ENCODE data around the gene DNAJC22.
A peak's percentile ranks its signal among the peaks of the same experiment; 100 is the strongest.

The DNAJC22 gene

DNA sequence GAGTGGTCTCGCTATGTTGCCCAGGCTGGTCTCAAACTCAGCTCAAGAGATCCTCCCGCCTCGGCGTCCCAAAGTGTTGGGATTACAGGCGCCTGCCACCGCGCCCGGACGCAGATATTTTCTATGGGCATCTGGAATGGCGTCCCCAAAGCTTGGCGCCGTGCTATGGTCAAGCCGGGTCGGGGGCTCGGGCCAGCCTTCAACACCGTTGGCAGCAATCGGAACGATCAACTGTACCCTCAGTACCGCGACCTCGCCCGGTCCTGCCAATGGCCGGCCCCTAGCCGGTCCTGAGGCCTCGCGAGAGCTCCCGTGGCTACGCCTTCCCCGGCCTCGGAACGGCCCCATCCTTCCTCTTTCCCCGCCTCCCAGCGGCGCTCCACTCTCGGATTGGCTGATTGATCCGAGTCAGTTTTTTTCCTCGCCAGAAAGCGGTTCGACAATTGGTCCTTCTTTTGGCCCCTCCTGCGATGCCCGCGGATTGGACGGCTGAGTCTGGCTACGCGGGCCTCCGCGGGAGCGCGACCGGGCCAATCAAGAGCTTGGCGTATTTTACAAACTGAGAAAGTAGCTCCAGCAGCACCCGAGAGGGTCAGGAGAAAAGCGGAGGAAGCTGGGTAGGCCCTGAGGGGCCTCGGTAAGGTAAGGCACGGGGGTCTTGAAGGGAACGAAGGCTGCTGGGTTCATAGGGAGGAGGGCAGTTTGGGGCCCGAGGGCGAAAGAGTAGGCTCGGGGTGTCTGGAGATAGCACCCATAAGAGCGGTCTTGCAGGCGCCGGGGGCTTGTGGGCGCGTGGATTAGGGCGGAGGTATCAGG is 23.8 kb upstream of the DNAJC22 start, which contains the start of gene TROAP:
TSS of gene TROAP (plus strand) at position 548 of the 816 bp plus-strand sequence. CDS start 354 bp downstream, outside the sequence.
- Histone ChIP-seq H3K36me3 (ENCODE audit: control insufficient read depth, insufficient read depth, low read length) (peaks cover 9% of the 10 kb centered on the region), H3K4me3 (replicated peaks; ENCODE audit: low read depth, low read length) (peak within 1 kb of the TSS; percentile 90), H3K27me3 (replicated peaks; ENCODE audit: control insufficient read depth, insufficient read depth, low read length) (no peaks in the 10 kb centered on the region)
- TF ChIP-seq, protein P1, sequence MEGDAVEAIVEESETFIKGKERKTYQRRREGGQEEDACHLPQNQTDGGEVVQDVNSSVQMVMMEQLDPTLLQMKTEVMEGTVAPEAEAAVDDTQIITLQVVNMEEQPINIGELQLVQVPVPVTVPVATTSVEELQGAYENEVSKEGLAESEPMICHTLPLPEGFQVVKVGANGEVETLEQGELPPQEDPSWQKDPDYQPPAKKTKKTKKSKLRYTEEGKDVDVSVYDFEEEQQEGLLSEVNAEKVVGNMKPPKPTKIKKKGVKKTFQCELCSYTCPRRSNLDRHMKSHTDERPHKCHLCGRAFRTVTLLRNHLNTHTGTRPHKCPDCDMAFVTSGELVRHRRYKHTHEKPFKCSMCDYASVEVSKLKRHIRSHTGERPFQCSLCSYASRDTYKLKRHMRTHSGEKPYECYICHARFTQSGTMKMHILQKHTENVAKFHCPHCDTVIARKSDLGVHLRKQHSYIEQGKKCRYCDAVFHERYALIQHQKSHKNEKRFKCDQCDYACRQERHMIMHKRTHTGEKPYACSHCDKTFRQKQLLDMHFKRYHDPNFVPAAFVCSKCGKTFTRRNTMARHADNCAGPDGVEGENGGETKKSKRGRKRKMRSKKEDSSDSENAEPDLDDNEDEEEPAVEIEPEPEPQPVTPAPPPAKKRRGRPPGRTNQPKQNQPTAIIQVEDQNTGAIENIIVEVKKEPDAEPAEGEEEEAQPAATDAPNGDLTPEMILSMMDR (IDR thresholded peaks at IDR 0.05; ENCODE audit: insufficient read depth, low read length, poor library complexity, severe bottlenecking), result no peak
- DNase-seq (ENCODE audit: extremely low read depth, insufficient read length), result peak; percentile 97

DNA sequence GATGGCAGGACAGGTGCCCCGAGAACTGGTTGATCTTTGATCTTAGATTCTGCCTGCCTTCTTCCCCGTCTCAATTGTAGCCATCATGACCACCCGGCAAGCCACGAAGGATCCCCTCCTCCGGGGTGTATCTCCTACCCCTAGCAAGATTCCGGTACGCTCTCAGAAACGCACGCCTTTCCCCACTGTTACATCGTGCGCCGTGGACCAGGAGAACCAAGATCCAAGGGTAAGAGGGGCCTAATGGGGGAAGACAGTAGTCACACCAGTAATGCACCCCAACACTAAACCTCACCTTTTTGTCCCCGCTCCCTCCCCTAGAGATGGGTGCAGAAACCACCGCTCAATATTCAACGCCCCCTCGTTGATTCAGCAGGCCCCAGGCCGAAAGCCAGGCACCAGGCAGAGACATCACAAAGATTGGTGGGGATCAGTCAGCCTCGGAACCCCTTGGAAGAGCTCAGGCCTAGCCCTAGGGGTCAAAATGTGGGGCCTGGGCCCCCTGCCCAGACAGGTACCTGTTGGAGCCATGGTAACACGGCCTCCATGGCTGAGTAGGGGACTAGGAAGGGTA is 23.1 kb upstream of the DNAJC22 start:
- no peak for DNase-seq (ENCODE audit: extremely low read depth, insufficient read length)
- TF ChIP-seq, protein P1 (IDR thresholded peaks at IDR 0.05; ENCODE audit: insufficient read depth, low read length, poor library complexity, severe bottlenecking), result no peak
- peak overlapping the region; percentile 90 for H3K4me3 ChIP-seq (replicated peaks; ENCODE audit: low read depth, low read length)
- peaks cover 9% of the 10 kb centered on the region for H3K36me3 ChIP-seq (ENCODE audit: control insufficient read depth, insufficient read depth, low read length)
- H3K27me3 ChIP-seq (replicated peaks; ENCODE audit: control insufficient read depth, insufficient read depth, low read length), result no peaks in the 10 kb centered on the region

DNA sequence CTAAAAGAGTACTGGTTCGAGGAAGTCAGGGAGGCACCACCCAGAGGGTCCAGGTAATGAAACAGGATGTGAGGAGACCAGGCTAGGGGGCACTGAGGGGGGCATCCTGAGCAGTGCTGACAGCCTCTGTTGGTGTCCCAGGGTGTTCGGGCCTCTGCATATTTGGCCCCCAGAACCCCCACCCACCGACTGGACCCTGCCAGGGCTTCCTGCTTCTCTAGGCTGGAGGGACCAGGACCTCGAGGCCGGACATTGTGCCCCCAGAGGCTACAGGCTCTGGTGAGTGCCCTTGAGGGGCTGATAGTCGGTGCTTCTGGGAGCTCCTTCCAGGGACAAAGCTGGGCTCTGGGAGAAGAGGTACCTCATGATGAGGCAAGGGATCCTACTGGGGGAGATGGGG is 21.1 kb upstream of the DNAJC22 start:
- H3K4me3 ChIP-seq (replicated peaks; ENCODE audit: low read depth, low read length), result no peak overlapping the region
- no peaks in the 10 kb centered on the region for H3K27me3 ChIP-seq (replicated peaks; ENCODE audit: control insufficient read depth, insufficient read depth, low read length)
- TF ChIP-seq, protein P1 (IDR thresholded peaks at IDR 0.05; ENCODE audit: insufficient read depth, low read length, poor library complexity, severe bottlenecking), result no peak
- no peak for DNase-seq (ENCODE audit: extremely low read depth, insufficient read length)
- peaks cover 19% of the 10 kb centered on the region for H3K36me3 ChIP-seq (ENCODE audit: control insufficient read depth, insufficient read depth, low read length)

DNA sequence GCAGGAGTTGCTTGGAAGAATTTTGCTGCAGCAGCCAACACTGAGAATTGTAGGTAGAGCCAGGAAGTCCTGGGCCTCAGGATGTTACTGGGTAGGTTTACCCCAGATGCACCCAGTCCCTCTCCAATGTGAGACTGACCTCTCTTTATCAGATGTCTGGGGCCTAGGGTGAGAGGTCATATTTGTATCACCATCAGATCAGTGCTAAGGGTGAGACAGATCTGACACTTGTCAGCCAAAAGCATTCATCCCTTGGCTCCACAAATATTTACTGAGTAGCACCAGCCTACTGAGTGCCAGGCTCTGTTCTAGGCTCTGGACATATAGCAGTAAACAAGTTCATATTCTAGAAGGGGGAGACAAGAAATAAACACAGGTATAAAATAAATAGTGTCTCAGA is 19.3 kb upstream of the DNAJC22 start:
- Histone ChIP-seq H3K36me3 (ENCODE audit: control insufficient read depth, insufficient read depth, low read length) (peaks cover 23% of the 10 kb centered on the region), H3K4me3 (replicated peaks; ENCODE audit: low read depth, low read length) (no peak overlapping the region), H3K27me3 (replicated peaks; ENCODE audit: control insufficient read depth, insufficient read depth, low read length) (no peaks in the 10 kb centered on the region)
- TF ChIP-seq, protein P1 (IDR thresholded peaks at IDR 0.05; ENCODE audit: insufficient read depth, low read length, poor library complexity, severe bottlenecking), result no peak
- DNase-seq (ENCODE audit: extremely low read depth, insufficient read length), result no peak

DNA sequence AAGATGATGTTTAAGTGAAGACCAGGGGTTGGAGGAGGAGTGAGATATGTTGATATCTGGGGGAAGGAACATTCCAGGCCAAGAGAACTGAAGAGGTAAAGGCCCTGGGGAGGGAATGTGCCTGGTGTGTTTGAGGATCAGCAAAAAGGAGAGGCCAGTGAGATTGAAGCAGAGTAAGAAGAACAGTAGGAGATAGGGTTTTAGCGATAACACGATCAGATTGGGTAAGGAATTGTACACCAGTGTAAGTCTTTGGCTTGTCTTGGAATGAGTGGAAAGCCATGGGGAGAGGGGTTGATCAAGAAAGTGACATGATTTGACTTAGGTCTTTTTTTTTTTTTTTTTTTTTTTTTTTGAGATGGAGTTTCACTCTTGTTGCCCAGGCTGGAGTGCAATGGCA is 18.8 kb upstream of the DNAJC22 start:
- TF ChIP-seq, protein P1 (IDR thresholded peaks at IDR 0.05; ENCODE audit: insufficient read depth, low read length, poor library complexity, severe bottlenecking), result no peak
- Histone ChIP-seq H3K27me3 (replicated peaks; ENCODE audit: control insufficient read depth, insufficient read depth, low read length) (no peaks in the 10 kb centered on the region), H3K36me3 (ENCODE audit: control insufficient read depth, insufficient read depth, low read length) (peaks cover 23% of the 10 kb centered on the region), H3K4me3 (replicated peaks; ENCODE audit: low read depth, low read length) (no peak overlapping the region)
- DNase-seq (ENCODE audit: extremely low read depth, insufficient read length), result no peak
